HG03520 (cell line): Measurements from ENCODE around the gene CDH20.
A peak's percentile ranks its signal among the peaks of the same experiment; 100 is the strongest.

Experiments used
- ATAC-seq: cut with Tn5 transposase; IDR thresholded peaks from one replicate; pipeline ENCODE4 v1.9.1; 2021; ENCODE audit warnings: mild to moderate bottlenecking, moderate library complexity; ENCODE audit not compliant: unreplicated experiment

Gene CDH20

DNA sequence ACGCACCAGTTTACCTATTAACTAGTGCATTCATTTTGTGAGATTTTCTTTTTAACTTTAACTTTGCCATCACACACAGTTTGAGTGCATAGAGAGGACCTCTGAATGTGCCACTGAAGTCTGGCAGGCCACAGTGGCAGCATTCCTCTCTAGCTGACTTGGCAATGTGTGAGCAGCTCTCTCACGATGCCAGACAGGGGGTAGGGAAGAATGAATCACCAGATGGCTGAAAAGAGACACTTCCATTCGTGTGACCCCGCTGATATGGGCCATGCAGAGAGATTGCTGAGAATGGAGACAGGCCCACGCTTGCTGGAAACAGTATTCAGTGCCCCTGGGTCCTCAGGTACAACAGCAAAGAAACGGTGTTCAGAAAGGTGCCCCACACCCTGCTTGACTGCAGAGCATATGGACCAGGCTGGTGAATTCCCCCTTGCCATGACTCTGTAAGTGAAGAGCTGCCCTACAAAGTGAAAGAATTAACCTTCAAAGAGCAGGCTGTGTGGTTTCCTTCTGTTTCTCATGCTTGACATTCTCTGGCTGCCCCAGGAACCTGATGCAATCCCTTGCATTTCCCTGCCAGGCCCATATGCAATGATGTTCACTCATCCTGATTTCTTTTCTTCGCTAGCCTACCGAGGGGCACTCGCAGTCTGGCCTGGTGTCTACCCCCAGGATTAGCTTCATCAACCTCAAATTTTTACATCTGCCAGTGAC is 236.1 kb downstream of the CDH20 start:
- no peak for ATAC-seq

DNA sequence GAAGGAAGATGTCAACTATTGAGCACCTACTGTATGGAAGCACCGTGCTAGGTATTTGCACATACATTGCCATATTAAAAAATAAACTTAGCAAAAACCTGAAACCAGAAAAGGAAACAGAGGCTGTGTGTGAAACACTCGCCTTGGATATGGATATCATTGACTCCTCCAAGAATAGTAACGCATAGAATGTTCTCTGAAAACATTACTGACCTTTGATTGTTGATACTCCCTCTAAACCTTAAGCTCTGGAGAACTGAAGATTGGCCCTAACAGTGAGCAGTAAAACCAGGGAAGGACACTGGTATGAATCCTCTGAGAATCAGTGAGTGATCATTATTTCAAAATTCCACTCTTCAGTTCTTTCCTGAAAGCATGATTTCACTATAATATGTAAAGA is 236.8 kb downstream of the CDH20 start:
- ATAC-seq = no peak

DNA sequence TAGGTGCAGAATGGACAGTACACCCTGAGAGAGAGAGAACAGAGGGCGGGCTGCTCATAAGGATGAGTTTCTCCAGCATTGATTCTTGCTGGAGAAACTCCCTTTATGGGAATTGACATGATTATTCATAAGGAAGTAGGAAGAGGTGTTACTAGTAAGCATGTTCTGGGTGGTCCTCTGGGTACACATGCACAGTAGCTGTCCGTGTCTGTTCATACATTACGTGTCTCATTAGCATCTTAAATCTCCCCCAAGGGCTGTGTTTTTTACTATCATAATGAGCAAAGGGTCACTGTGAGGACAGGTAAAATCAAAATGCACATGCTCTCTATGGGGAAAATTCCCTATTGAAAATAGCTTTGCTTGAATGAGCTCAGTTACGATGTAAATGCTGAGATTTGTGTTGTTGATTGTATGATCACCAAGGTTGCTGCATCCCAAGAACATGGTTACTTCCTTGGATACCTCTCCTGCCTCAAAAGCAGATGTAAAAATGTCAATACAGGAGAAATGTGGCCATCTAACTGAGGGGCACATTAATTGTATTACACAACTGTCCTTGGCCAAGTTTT is 238.9 kb downstream of the CDH20 start:
- no peak for ATAC-seq

DNA sequence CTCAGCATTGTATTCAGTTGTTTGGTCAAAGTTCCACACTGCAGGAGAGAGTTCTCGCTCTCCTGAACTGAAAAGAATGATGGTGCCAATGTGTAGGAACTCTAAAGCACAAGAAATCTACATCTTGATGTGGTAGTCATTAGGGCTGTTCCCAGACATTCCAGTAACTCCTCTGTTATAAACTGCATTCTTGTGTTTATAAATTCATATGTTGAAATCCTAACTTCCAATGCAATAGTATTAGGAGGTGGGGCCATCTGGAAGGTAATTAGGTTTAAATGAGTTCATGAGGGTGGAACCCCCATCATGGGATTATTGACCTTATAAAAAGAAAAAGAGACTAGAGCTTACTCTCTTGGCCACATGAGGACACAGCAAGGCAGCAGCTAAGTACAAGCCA is 239.6 kb downstream of the CDH20 start:
- ATAC-seq = no peak

DNA sequence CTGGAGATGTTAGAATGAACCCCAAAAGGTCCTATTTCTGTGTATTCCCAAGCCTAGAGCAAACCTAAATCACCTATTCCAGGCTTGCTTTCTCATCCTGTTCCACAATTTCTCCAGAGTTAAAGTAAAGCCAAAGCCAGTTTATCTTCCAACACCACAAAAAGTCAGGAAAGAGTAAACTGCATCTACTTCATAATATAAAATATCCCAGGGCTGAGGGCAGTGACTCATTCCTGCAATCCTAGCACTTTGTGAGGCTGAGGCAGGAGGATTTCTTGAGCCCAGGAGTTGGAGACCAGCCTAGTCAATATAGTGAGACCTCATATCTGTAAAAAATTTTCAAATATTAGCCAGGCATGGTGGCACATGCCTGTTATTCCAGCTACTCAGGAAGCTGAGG is 241.4 kb downstream of the CDH20 start:
- ATAC-seq = no peak

DNA sequence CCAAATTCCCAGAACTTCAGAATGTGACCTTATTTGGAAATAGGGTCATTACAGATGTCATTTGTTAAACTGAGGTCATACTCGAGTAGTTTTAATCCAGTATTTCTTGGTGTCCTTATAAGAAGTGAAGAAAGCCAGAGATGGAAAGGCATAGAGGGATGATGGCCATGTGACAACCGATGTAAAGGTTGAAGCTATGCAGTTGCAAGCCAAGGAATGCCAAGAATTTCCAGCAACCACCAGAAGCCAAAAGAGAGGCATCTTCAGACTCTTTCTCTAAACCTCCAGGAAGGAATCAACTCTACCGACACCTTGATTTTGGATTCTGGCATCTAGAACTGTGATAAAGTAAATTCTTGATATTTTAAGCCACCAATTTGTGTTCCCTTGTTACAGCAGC is 242.2 kb downstream of the CDH20 start:
- ATAC-seq = no peak

DNA sequence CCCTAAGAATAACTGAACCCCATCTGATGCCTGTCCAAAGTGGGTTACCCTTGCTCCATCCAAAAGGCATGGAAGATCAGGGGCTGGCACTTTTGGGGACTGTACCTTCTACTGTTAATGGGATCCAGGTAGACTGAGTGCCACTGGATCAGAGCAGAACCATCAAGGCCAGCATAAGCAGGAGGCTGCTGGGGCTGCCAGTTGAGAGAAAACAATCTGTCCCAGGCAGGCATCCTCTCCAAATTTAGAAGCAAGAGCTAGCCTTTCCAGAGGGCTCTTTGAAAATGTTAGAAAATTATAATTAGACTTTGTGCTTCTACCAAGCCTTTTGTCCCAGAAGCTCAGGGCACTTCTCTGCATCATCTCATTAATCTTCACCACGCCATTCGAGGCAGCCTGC is 245.6 kb downstream of the CDH20 start:
- no peak for ATAC-seq

DNA sequence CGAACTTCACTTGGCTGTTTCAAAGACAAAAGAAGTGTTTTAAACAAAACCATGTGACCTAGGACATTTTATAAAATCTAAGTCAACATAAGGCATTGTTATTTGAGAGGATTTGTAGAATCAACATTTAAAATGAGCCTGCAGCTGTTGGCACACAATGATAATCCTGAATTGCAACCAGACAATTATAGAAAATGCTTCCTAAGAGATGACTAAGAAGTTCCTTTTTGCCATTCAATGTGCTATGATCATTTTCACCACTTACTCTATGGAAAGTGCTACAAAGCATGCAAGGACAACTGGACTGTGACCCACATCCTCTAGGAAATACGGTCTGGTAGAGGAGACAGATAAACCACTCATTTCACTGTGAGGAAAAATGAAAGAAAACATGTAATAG is 246.4 kb downstream of the CDH20 start:
- no peak for ATAC-seq

DNA sequence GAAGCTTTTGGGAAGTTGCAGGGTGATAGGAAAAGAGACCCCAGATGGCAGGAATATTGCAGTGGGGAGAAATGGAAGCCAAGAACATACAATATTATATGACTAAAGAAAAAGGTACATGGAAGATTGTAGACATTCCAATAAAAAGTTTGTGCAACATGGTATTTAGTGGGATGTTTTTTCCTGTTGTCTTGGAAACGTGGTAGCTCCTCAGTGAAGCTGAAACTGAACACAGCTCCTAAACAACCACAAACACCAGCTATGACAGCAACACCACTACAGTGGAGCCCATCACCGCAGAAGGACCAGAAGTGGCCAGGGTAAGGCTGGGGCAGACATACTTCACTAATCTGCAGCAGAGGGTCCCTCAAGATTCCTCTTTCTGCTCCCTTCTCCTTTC is 246.8 kb downstream of the CDH20 start:
- no peak for ATAC-seq

DNA sequence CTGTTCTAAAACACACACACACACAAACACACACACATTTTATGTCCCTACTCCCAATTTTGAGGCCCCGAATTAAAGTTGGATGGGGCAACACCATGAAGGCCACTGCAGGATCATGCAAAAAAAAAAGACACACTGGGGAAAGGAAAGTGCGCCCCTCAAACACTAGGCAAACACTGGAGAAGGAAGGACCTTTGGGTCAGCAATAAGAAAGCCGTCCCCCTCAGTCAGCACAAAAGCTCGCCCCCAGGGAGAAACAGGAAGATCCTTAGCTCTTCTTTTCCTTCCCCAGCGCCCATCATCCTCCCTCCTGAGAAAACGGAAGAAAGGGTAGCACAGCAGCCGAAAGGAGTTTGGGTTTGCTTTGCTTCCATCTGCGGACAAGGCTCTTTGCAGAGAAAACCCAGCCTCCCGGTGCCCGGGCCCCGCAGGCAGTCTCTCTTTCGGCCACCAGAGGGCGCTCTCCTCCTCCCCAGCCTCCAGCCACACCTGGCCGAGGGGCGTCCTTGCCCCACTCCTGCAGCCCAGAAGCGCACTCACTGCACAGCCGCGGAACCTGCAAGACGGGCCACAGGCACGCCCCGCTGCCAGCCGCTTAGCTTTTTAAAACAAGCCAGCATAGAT is 248.5 kb downstream of the CDH20 start:
- ATAC-seq = peak; percentile 89

DNA sequence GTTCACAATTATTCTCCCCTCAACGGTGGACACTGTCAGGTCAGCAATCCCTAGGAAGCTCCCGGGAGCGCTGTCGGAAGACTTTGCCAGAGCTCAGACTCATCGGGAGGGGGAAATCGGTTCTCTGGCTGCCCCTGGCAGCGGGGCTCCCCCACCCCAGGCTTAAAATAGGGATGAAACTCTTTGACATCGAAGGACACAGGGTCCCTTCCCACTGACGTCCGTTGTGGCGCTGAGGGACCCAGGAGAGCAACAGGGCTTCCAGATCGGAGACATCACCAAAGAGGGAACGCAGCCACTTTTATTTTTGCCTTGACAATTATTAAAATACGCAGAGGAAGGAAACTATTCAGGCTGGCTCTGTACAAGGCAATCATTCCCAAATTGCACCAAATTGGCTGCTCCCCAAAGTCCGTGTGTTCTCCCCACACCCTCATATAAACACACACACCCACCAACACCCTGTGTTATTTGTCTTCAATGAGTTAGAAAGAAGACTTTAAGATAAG is 249.0 kb downstream of the CDH20 start:
- ATAC-seq = no peak

DNA sequence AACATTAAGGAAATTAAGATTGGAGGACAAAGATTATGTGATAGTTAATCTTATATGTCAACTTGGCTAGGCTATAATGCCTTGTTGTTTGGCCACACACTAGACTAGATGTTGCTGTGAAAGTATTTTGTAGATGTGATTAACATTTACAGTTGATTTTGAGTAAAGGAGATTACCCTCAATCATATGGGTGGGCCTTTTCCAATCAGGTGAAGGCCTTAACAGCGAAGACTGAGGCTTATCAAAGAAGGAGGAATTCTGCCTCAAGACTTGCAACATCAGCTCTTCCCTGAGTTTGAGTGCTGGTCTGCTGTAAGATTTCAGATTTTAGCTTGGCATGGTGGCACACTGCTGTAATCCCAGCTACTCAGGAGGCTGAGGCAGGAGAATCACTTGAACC is 250.3 kb downstream of the CDH20 start:
- no peak for ATAC-seq

DNA sequence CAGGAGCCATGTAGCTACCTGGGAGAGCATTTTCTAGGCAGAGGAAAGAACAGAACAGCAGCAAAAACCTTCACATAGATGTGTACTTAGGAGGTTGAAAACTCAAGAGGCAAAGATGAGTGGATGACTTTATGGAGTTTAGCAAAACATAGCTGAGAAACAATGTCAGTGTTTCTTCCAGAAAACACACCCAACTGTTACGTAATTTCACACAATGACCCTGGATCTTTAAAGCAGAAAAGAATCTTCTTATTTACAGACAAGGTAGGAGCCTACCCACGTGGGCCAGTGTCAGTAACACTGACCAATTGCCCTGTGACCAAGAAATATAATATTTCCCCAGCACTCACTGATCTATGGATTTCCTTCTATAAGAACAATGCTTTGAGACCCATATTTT is 254.6 kb downstream of the CDH20 start:
- ATAC-seq = no peak

DNA sequence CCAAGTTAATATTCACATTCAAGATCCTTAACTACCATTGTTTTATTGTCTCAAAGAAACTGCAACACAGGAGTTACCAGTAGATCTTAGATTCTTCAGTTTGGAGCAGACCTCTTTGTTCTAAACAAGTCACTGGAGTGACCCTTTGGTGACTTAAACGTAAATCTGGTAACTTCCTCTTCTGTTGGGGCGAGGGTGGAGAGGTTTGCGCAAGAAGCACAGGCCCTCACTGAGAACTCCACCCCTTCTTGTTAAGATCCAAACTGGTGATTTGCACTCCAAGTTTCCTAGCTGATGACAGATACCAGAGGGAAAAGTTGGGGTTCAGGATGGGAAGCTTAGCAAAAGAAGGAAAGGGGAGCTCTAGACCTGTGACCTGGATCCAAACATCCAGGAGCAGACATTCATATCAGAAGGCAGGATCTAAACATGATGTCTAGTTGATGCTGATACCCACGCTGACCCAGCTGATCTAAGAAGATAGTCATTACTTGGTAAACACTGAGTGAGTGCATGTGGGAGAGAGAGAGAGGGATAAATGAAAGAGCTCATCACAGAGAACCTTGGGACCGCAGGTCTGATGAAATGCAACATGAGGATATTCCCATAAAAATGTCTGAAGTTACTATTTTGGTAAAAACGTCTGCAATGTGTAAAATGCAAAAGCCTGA is 256.0 kb downstream of the CDH20 start:
- no peak for ATAC-seq

DNA sequence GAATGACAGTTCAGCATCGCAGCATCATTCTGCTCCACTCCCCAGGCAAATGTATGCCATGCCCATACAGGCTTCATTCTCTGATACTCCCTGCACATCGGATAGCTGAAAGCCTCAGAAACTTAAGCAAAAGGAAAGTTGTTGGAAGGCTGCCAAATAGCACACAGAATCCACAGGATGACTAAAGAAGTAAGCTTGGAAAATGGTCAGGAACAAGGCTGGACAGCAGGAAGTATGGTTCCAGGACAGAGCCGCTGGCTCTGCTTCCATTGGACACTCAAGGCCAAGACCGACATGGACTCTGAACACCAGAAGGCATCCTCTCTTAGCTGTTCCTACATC is 256.5 kb downstream of the CDH20 start:
- no peak for ATAC-seq

DNA sequence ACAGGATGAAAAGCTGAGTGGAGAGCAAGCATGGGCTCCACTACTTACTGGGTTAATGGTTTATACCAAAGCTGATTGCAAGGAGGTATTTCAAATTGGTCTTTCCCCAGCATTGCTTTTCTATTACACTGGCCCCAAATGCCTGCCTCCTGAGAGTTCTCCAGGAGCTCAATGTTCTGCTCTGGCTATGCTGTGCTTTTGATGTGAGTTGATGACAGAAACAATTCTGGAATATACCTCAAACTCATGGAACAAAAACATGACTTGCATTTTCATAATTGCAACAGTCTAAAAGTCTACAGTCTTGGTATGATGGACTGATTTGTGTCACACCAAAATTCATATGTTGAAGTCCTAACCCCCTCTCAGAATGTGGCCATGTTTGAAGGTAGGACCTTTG is 258.0 kb downstream of the CDH20 start:
- ATAC-seq = no peak

DNA sequence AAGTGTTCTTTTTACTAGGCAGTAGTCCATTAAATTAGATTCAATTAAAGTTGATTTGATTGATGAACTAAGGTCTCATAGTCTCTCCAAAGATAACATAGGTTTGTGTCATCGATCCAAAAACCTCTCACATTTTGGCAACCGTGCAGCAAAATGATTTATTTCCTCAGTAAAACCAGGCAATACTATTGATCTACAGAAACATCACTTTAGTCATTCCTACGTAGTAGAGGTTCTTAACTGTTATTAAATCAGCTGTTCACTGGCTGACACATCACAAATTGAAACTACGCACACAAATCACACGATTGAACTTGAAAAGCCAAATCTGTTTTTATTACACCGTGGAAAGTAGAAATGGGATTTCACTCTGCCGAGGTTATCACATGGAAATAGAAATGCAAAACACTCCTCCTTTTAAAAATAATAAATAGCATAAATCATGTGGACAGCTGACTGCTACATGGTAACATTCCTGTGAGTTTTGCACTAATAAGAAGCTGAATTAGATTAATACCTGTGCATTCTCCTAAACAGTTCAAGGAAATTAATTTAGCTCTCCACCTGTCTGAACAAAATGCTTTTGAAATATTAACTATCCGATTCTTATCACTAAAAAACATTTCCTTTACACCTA is 262.5 kb downstream of the CDH20 start:
- no peak for ATAC-seq

DNA sequence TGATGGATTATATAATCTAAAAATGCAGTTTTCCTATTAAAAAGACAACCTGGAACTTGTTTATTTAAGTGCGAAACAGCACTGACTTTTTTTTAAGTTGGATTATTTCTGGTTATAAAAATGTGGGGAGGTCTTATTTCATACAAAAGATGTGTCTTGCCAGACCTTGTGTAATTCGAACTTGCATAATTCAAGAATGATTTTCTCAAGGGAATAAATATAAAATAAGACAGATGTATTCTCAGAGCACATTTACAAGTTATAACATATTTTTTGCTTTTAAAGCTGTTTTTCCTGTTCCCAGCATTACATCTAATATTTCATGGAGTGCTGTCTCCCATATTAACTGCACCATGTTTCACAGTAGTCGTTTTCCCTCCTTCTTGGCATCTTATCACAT is 263.1 kb downstream of the CDH20 start:
- ATAC-seq = no peak

DNA sequence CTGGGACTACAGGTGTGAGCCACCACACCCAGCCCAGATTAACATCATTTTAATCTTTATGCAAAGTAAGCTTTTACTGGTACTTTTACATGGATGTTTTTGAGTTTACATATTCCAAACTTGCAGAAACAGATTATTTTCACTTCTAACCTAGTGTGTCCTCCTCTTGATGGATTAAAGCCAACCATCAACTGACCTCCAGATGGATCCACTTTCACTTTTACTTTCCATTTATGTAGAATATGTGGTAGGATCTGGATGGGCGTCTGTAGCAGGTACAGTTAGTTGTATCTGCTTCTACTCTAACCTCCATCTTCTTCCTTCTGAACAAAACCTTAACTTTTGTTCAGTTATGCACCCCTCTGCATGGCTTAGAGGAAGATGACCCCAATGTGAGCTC is 264.1 kb downstream of the CDH20 start:
- ATAC-seq = no peak

DNA sequence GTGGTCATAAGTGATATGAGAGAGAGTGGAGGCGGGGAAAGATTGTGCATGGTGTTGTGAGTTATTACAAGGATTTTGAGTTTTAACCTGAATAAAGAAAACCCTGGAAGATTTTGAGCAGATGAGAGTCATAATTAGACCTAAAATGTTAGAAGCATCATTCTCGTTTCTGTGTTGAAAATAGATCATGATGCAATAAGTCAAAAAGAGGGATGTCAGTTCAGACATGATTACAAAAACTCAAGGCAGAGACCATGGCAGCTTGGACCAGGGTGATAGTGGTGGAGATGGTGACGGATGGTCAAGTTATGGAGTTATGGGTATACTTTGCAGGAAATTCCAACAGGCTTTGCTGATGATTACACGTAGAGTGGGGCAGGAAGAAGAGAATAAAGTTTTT is 267.2 kb downstream of the CDH20 start:
- ATAC-seq = no peak

DNA sequence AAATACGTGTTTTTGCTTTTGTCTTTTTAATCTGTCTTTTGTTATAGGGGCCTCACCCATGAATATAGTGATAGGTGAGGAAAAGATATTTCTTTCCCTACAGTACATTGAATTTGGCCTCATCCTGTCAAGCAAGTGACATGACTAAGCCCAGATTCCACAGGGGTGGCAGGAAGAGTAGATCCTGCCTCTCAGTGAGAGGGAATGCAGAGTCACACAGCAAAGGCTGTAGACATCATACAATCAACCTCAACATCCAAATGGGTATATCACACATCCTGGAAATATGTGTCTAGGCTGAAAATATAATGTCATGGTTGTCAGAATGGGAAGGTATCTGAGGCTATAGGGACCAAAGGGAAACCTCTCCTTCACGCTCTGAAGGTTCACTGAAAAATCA is 269.6 kb downstream of the CDH20 start:
- no peak for ATAC-seq
